OCI-LY1 (cell line): ENCODE measurements around the gene VWA2.

Experiments
- CTCF ChIP-seq: fragments of 200-600 bp; sonication (generic), shearing (Covaris generic); IDR thresholded peaks from 2 replicates; pipeline ENCODE4 v1.5.1; 2017; ENCODE audit warnings: mild to moderate bottlenecking, antibody characterized with exemption, low read length, moderate library complexity, mixed read lengths
- EZH2 ChIP-seq: fragments of 200-600 bp; sonication (generic), shearing (Covaris generic); IDR thresholded peaks from 2 replicates; pipeline ENCODE4 v1.8.0; 2017; ENCODE audit warnings: borderline replicate concordance, mixed run types, mild to moderate bottlenecking, antibody characterized with exemption, low read length, moderate library complexity, mixed read lengths

- TF ChIP-seq CTCF (no peak), EZH2 (no peak)
Measured at GRCh38 chr10:114308531-114309363, 69.7 kb downstream of the VWA2 start.
